GM21528 (cell line): ENCODE measurements around the gene CLCA4.

Experiments
- ATAC-seq: cut with Tn5 transposase; IDR thresholded peaks from one replicate; pipeline ENCODE4 v1.9.1; 2021; ENCODE audit warnings: mild to moderate bottlenecking, moderate library complexity; ENCODE audit not compliant: unreplicated experiment, low FRiP score

CLCA4 gene

GRCh38 chr1:86546787-86547221 is at the start of gene CLCA4:
Gene CLCA4 (plus strand): TSS chr1:86547078. CDS start chr1:86547120, 42 bp downstream.
- ATAC-seq, result no peak

- no peak for ATAC-seq
Measured at GRCh38 chr1:86498281-86498680, 48.6 kb upstream of the CLCA4 start.

- no peak for ATAC-seq
Measured at GRCh38 chr1:86499987-86500593, 46.8 kb upstream of the CLCA4 start.

GRCh38 chr1:86500714-86501113 is 46.2 kb upstream of the CLCA4 start:
- no peak for ATAC-seq

- peak; percentile 61 for ATAC-seq
Measured at GRCh38 chr1:86502125-86502646, 44.7 kb upstream of the CLCA4 start.

- ATAC-seq, result peak; percentile 25
Measured at GRCh38 chr1:86502721-86503405, 44.0 kb upstream of the CLCA4 start.

GRCh38 chr1:86503406-86504136 is 43.3 kb upstream of the CLCA4 start:
- no peak for ATAC-seq

GRCh38 chr1:86504137-86504479 is 42.8 kb upstream of the CLCA4 start:
- ATAC-seq, result no peak

- no peak for ATAC-seq
Measured at GRCh38 chr1:86504895-86505563, 41.8 kb upstream of the CLCA4 start.

GRCh38 chr1:86505564-86505902 is 41.3 kb upstream of the CLCA4 start:
- no peak for ATAC-seq

GRCh38 chr1:86507935-86508582 is 38.8 kb upstream of the CLCA4 start:
- no peak for ATAC-seq

- no peak for ATAC-seq
Measured at GRCh38 chr1:86508583-86508969, 38.3 kb upstream of the CLCA4 start.

- no peak for ATAC-seq
Measured at GRCh38 chr1:86515597-86515996, 31.3 kb upstream of the CLCA4 start.

GRCh38 chr1:86516335-86516734 is 30.5 kb upstream of the CLCA4 start:
- no peak for ATAC-seq

GRCh38 chr1:86517336-86517735 is 29.5 kb upstream of the CLCA4 start:
- ATAC-seq, result no peak

- no peak for ATAC-seq
Measured at GRCh38 chr1:86520789-86521521, 25.9 kb upstream of the CLCA4 start.

- no peak for ATAC-seq
Measured at GRCh38 chr1:86521522-86521891, 25.4 kb upstream of the CLCA4 start.

GRCh38 chr1:86522240-86522639 is 24.6 kb upstream of the CLCA4 start:
- no peak for ATAC-seq

- no peak for ATAC-seq
Measured at GRCh38 chr1:86523670-86524354, 23.1 kb upstream of the CLCA4 start.
